ENCODE data around the gene STX17.

DNA sequence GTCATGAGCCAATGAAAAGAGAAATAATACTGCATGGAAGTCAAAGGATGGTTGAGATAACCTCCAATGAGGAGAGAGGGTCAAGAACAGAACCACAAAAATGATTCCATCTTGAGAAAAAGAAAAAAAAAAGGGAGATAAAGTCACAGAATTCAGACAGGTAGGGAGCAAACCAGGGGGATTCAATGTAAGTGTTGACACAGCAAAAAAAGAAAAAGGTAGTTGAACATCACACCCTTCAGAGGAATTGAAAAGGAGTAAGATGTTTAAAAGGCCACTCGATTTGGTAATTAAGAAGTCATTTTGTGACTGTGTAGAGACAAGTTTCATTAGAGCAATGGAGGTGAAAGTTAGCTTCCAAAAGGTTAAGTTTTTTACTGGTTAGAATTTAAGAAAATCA, 113.1 kb downstream of the STX17 start:
- TF ChIP-seq GATA2 (IDR thresholded peaks at IDR 0.05; ENCODE audit: low read depth, low read length) (no peak), GATA3 (IDR thresholded peaks at IDR 0.05; ENCODE audit: low read depth, low read length) (no peak)
